CD4-positive, alpha-beta T cell treated with Interferon gamma for 1 hour (primary cell): ENCODE results near the gene CRYZ.

Experiments
- DNase-seq: peaks from one replicate; pipeline ENCODE4 v3.0.0-alpha.2; 2020

CRYZ gene

DNA sequence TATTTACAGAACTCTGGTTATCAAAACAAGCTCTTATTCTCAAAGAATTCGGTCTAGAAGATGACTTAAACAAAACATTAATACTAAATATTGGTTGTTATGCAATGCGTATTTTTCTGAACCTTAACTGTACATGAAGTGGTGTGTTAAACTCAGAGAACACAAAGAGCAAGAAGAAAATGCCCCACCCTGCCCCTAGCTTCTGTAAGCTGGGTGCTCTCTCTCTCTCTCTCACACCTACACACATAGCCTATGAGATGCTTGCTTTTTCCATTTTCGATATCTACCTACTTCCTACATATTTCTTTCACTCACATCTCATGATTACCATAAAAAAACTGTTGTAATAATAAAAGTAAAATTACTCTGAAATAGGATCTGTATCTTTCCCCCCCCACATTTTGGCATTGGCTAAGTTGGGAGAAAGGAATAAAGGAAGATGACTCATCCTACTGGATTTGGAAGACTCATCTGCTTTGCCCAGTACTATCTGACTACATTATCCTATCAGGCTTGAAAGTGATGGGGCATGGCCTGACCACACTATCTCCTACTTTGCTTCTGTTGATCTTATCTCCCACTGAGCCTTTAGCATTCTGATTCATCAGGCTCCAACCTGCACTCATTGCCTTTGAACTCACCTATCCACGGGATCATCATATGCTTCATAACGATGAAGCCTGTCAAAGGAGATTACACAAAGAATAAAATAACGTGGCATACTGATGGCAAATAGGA lies 2.9 kb downstream of the CRYZ start:
- no peak for DNase-seq

DNA sequence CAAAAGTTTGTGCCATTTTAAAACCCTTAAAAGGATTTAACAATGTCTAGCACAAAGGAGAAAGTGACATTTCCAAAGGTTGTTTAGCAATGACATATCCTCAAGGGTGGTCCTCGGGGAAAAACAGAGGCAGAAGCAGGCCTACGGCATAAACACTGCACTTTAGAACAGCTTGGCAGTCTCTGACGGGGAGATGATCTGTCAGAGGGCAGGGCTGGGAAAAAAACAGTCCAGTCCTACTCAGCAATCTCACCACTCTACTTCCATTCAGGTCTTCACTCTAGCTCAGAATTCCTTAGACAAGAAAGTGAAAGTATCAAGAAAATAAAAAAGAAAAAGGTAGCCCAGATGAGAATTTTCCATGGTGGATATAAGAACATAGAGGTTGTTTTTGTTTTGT lies 4.1 kb downstream of the CRYZ start:
- DNase-seq: no peak

DNA sequence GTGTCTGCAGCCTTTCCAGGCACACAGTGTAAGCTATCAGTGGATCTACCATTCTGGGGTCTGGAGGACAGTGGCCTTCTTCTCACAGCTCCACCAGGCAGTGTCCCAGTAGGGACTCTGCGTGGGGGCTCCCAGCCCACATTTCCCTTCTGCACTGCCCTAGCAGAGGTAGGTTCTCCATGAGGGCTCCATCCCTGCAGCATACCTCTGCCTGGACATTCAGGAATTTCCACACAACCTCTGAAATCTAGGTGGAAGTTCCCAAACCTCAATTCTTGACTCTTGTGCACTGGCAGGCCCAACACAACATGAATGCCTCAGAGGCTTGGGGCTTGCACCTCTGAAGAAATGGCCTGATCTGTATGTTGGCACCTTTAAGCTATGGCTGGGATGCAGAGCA lies 6.8 kb downstream of the CRYZ start:
- no peak for DNase-seq

DNA sequence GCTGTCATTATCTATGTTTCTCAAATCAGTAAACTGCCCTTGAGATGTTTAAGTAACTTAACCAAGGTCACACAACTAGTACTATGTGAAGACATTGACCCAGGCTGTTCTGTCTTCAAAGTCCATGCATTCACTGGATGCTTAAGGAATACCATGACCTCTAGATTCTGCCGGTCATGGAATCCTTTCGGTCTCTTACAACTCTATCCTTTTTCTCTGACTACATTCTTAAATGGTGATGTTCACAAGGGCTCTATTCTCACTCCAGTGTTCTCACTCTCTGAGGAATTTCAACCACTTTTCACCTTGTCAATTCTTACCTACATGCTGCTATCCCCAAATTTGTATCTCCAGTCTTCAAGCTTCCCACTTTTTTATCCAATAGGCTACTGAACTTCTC lies 15.2 kb downstream of the CRYZ start:
- no peak for DNase-seq

DNA sequence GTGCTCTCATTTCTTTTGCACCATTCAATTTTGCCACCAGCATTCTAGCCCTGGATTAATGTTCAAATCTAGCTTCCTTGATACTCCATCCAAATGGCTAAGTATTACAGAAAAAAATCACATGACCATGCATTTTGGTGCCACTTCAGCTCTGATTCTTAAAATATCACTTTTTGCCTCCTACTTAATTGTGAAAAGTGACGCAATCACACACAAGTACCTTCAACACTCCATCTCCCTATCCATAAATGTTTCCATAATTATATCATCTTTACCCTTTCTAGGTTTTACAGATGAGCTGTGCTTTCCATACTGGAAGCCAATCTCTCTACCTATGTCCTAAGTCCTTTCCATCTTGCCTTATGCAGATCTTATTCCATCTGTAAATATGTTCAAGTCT lies 16.0 kb downstream of the CRYZ start:
- no peak for DNase-seq

DNA sequence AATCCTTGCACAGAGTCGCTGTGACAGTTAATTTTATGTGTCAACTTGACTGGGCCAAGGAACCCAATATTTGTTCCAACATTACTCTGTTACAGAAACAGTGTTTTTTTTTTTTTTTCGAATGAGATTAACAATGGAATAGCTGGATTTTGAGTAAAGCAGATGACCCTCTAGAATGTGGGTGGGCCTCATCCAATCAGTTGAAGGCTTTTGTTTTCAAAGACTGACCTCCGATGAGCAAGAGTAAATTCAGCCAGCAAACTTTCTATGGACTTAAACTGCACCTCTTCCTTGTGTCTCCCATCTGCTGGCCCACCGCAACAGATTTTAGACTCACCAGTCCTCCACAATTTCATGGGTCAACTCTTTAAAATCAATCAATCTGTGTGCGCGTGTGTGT lies 17.0 kb downstream of the CRYZ start:
- no peak for DNase-seq

DNA sequence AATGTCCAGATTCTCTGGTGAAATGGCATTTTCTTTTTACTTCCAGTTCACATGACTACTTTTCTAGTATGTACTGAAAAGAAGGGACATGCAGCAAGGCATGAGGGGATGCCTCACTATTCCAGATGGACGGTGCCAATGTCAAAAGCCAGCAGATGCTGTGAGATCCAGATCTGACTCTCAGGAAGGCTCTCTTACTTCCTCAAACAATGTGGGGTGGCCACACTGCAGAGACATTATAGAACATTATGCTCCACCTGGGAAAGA lies 17.7 kb downstream of the CRYZ start:
- DNase-seq: no peak

DNA sequence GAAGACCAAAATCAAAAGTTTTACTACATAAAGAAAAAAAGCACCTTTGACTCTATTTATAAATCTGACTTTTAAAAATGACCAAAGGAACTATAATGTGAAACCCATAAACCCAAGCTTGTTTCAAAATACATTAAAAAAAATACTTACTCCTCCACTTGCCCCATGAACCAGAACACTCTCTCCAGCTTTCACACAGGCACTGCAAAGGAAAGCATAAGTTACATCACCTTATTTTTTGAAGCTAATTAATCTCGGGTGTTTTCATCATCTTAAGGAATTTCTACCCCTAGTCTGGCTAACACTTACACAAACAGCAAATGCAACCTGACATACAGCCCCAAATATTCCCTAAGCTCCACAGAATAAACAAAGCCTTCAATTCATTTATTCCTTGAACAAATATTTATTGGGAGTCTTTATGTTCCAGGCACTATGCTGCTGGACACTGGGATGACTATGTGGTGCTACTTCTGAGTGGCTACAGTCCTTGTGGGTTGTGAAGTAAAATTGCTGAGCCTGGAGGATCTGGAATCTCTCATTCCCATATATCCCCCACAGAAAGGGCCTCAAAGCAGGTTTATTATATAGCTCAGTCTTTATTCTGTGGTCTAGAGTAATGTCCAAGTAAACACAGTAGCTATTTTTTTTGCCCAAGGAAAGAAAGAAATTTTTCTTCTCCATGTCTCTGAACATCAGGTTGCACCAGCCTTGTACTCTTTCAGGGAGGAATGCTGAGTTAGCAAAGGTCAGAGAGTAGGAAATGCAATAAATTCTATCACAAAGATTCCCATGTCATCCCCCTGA lies 18.2 kb downstream of the CRYZ start:
- no peak for DNase-seq

DNA sequence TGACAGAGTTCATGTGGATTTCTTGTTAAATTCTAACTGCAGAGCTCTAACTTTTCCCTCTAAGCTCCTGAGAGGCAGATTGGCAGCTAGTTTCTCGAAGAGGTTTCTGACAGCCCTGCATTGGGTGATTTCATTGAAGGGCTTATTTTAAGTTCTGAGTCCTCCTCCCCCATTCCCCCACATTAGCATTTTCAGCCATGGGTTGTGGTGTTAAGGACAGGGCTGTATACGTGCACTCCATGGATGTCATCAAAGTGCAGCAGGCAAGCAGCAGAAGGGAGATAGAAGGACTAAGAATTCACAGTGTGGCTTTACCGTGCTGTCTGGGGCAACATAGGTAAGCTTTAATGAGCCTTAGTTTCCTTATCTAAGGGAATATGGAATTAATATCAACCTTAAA lies 19.0 kb downstream of the CRYZ start:
- no peak for DNase-seq

DNA sequence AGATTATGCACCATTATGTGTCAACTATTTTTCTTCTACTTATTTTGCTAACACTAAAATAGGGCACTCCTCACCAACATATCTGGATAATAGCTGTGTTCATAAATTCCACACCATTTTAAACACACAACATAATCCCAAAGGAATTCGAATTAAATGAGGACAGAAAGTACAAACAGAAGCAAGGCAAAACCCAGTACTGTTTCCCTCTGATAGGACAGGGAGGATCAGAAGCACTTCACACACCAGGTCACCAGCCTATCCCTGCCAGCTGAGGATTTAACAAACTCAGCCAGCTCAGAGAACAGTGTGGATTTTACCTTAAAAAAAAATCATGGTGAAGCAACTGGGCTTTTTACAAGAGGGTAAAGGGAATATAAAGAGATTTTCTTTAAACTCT lies 20.0 kb downstream of the CRYZ start:
- DNase-seq: no peak

DNA sequence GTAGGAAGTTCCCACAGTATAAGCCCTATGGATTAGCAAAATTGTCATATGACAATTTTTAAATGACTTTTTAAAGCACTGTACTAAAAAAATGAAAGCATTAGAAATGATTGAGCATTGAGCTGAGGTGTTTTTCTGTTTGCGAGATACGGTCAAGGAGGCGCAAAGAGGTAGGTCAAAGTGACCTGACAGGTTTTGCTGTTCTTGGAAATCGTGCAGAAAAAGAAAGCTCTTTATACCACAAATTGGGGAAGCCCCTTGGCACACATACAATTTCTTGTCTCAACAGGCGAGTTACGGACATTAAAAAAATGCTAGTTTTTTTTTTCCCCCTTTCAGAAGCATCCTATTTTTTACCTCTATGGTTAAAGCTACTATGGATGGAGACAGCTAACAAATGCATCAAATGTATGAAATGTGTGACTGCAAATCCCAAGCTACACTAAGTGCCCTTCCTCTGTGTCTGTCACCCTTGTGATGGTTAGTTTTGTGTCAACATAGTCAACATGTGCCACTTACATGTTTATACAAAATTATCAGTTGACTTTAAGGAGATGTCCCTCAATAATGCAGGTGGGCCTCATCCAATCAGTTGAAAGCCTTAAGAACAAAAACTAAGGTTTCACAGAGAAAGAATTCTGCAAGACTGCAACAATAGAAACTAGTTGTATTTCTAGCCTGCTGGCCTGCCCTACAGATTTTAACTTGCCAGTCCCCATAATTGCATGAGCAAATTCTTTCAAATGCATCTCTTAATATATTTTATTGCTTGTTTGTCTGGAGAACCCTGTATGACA lies 29.3 kb downstream of the CRYZ start:
- no peak for DNase-seq

DNA sequence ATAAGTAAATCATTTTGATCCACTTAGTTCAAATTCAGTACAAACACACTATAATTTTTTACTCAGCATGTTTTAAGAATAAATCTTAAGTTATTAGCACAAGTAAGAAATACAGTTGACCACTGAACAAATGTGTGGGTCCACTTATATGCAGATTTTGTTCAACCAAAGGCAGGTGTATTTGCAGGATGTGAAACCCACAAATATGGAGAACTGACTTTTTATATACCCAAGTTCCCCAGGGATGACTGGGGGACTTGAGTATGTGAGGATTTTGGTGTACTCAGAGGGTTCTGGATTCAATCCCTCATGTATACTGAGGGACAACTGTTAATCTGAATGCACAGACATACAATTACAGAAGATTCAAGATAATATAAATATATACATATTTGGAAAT lies 33.5 kb downstream of the CRYZ start:
- no peak for DNase-seq

DNA sequence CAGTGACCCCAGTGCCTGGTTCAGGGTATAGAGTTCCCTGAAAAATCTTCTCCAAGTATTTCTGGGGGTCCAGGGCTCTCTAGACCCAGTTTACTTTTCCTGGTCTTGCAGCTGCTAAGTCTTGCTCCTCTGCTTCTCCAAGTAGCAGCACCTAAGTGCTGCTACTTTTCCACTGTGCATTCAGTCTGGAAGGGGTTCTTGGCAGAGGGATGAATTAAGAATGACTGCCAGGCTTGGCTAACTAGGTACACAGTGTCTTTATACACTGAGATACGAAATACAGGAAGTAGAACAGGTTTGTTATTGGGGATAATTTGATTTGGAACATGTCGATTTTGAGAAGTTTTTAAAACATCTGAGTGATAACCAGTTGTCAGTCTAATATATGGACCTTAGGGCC lies 35.0 kb downstream of the CRYZ start:
- DNase-seq: no peak

DNA sequence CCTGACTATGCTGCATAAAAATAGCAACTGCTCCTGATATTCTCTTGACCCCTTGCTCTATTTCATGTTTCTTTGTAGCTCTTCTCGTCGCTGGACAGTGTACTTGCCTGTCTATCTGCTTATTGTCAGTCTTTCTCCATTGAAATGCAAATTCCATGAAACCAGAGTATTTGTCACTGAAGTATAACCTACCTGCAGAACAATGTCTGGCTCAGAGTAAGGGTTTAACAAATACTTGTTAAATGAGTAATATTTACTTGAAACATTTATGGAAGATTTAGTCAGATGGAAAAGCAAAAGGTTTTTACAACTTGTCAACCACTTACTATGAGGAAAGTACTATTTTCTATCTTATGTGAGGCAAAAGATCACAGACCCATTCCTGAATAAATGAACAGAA lies 39.4 kb downstream of the CRYZ start:
- no peak for DNase-seq

DNA sequence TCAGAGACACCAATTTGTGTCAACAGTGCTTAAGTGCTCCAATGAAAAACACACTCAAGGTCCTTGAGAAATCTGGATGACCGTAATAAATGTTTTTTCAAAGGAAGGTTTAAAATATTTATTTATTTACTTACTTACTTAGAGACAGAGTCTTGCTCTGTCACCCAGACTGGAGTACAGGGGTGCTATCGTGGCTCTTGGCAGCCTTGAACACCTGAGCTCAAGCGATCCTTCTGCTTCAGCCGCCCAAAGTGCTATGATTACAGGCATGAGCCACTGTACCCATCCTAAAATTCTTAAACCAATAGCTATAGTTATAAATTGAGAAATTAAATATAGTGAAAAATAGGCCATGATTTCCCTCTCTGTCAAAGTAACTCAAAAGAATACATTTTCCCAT lies 41.9 kb downstream of the CRYZ start:
- no peak for DNase-seq

DNA sequence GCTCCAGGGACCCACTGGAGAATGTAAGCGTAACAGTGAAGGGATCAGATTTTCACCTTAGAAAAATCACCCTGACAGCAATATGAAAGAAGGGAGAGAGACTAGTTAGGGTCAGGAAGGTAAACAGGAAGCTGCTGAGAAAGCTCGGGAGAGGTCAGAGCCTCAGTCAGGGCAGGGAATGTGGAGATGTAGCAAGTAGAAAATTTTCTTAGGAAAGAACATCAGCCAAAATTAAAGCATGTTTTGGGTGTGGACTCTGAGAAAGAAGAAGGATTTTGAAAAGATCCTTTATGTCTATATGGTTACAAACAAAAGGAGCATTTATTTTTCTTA lies 42.5 kb downstream of the CRYZ start:
- DNase-seq: no peak

DNA sequence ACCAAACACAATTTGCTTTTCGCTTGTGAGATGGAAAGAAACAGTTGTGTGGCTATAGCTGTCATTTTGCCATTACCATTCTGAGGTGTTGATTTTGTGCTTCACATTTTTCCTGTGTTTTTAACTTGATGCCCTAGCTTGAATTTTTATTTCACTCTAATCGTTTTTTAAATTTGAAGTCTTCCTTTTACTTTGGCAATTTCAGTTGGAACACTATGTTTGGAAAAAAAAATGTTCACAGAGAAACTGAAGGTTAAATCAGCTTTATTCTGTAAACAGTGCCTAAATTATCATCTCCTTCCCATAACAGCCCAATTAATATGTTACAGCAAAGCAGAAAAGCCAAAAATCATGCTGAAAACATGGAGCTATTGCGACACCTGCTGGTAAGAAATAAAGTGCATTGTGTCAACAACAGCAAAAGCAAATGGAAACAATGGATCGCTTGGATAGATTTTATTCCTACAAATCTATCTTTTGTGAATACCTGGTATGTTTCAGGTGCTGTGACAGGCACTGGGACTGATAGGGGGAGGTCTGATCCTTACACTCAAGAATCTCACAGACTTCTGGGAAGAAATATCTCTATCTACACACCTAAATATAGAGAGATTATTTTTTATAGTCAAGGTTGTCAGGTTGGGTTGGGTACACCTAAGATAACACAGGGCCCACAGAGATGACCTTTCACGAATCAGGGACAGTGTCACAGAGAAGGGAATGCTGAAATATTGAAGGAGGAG lies 43.1 kb downstream of the CRYZ start:
- no peak for DNase-seq

DNA sequence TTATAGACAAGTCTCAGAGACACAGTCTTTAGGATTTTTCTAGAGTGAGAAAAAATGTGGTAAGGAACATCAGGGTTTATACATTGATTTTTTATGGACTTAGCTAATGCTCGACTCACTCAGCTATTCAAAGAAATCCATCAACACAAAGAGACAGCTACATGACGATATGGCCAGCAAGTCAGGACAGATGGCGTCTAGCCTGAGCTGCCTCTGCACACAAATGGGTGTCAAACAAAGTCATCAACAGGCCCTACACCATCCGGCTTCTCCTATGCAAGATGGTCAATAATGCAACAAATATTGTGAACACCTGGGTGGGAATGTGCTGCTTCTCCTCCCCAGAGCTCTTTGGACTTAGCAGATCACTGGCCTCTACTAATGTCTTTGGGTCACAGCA lies 45.9 kb downstream of the CRYZ start:
- DNase-seq: no peak

DNA sequence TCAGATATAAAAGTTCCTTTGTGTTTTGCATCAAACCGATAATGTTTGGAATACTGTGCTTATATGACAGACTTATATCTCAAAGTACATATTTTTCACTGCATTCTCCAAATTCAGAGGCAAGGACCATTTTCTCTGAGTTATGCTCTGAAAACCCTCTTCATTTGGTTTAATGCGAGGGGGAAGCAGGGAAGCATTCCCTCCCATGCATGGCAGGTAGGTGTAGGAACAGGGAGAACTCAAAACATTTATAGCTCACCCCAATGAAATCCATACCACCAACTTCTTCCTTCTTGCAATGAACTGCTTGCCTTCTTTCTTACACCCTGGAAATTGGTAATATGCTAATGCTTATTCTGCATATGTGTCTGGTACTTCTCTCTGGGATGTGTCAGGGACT lies 48.5 kb downstream of the CRYZ start:
- DNase-seq: no peak

DNA sequence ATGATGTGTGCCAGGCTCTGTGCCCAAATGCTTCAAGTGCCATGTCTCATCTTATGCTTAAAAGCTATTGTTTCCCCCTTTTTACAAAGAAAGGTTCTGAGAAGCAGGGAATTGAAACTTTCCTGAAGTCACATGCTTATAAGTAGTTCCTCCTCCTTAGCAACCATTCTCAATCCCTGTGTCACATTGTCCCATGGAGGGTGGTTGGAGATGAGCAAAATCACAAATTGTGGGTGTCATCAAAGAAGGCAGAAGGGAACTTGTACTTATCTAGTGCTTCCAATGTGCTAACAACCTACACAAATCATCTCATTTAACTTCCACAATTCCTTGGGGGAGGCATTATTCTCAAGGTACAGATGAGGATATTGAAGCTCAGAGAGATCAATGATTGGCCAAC lies 49.2 kb downstream of the CRYZ start:
- no peak for DNase-seq

DNA sequence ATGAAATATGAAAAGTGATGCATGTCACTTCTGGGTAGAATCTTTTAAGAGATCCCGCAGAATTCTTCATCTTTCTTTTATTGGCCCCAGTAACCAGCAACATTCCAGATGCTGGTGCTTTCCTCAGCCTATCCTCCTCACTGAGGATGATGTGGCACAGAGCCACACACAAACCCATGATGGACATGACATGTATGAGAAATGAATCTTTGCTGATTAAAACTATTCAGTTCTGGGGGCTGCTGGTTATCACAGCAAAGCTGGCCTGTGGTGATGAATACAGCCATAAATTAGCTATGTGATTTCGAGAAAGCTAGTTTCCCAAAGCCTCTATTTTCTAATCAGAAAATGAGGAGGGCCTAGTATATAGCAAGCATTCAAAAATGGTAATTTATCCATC lies 51.0 kb downstream of the CRYZ start:
- no peak for DNase-seq

DNA sequence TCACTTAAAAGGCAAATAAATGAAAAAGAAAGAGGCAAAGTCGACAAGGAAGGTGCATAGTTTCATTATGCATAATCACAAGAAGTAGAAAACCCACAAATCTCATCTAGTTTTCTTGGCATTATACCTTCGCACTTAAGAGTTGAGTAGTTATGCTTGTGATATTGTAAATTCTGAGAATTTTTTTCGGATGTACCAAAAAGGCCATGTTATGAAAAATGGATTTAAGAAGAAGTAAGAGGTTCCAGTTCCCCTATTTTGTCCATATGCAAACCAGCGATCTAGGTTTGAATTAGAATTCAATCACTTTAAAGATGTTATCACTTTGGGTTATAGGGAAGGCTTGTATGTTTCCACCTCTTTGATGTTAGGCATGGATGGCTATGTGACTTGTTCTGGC lies 51.4 kb downstream of the CRYZ start:
- no peak for DNase-seq

DNA sequence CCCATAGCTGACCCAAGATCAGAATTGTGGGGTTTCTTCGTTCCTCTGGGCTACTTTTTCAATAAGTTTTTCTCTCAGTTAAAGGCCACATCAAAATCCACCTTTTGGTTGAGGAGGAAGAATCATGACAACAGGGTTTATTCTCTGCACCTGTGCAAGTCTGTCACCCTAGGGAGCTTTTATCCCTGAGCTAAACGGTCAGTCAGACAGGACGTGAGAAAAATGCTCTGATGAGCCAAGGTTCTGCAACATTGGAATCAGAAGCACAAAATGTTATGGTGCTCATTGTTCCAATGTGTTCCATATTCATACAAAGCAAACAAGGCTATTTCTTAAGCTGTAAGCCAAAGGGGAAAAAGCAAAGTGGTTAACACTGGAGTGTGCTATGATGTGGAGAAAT lies 51.8 kb downstream of the CRYZ start:
- no peak for DNase-seq

DNA sequence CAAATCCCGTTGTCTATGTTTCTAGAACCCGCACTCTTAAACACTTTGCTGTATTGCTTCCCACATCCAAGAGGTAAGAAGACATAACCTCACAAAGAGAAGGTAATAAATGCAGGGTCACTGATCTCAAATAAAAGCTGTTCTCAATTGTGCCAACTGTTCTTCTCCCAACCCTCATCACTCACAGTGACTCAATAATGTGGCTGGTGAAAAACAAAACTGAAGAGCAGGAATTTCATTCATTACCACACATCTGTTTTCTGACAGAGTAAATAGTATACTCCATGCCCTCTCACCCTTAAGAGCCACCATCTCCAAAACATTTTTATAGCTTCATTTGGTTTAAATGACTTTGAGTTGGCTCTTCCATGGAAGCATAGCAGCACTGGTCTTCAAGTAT lies 53.0 kb downstream of the CRYZ start:
- DNase-seq: no peak
